K562 (cell line): ENCODE results near the gene FCSK. TPM values are rescaled to one million over a fixed set of nuclear protein-coding genes. Genes with fewer than 3 reads are reported as not detected.
A peak's percentile ranks its signal among the peaks of the same experiment; 100 is the strongest.

ENCODE experiments used
- BCL6 ChIP-seq: fragments of 250-450 bp; sonication (Bioruptor Pico); IDR thresholded peaks from 2 replicates; pipeline ENCODE4 v1.4.0; 2020
- DNMT1 ChIP-seq: fragments of 450-650 bp; IDR thresholded peaks from 2 replicates; pipeline ENCODE4 v1.6.1; 2016; ENCODE audit warnings: antibody characterized with exemption, mild to moderate bottlenecking
- EGR1 ChIP-seq: fragments of 450-650 bp; conservative IDR thresholded peaks from 2 replicates; pipeline ENCODE4 v1.6.1; 2017; ENCODE audit warnings: mild to moderate bottlenecking
- EP400 ChIP-seq: fragments of 450-650 bp; IDR thresholded peaks from 2 replicates; pipeline ENCODE4 v1.6.1; 2017; ENCODE audit warnings: antibody characterized with exemption, mild to moderate bottlenecking, moderate library complexity
- ESRRB ChIP-seq: fragments of 250-450 bp; sonication (Bioruptor Pico); IDR thresholded peaks from 2 replicates; pipeline ENCODE4 v1.5.0; 2020; ENCODE audit warnings: mild to moderate bottlenecking, moderate library complexity, borderline replicate concordance
- GABPA ChIP-seq: fragments of 200-800 bp; sonication (Bioruptor generic); conservative IDR thresholded peaks from 2 replicates; pipeline ENCODE4 v1.6.1; 2016; ENCODE audit warnings: low read depth, missing genetic modification characterization, missing compliant biosample characterization
- HDAC6 ChIP-seq: IDR thresholded peaks from 2 replicates; pipeline ENCODE4 v1.6.1; 2012; ENCODE audit warnings: low read depth, mild to moderate bottlenecking, control low read depth, inconsistent platforms, low read length, moderate library complexity
- ID3 ChIP-seq, 2 experiments: fragments of 250-450 bp in 1 of 2; fragments of 450-650 bp in 1 of 2; sonication (Bioruptor Pico) in 1 of 2; IDR thresholded peaks; 2 replicates each; pipeline versions ENCODE4 v1.6.1 to v1.8.0; 2016 to 2021; ENCODE audit warnings: mild to moderate bottlenecking in 2 of 2, moderate library complexity in 2 of 2, missing compliant biosample characterization in 1 of 2, missing genetic modification characterization in 1 of 2
- IRF9 ChIP-seq: fragments of 450-650 bp; IDR thresholded peaks from 2 replicates; pipeline ENCODE4 v1.6.1; 2016; ENCODE audit warnings: missing biosample characterization, missing genetic modification characterization
- MAFG ChIP-seq: fragments of 450-650 bp; conservative IDR thresholded peaks from 2 replicates; pipeline ENCODE4 v1.6.1; 2016; ENCODE audit warnings: missing genetic modification characterization, missing compliant biosample characterization
- NCOA6 ChIP-seq: fragments of 450-650 bp; IDR thresholded peaks from 2 replicates; pipeline ENCODE4 v1.6.1; 2017; ENCODE audit warnings: mild to moderate bottlenecking
- NR2C1 ChIP-seq, 2 experiments: fragments of 450-650 bp; IDR thresholded peaks; 2 replicates each; pipeline ENCODE4 v1.6.1; 2017; ENCODE audit warnings: mild to moderate bottlenecking in 2 of 2, antibody characterized with exemption in 1 of 2, inconsistent platforms in 1 of 2, missing compliant biosample characterization in 1 of 2, missing genetic modification characterization in 1 of 2
- POLR2A ChIP-seq: fragments of 450-650 bp; conservative IDR thresholded peaks from 2 replicates; pipeline ENCODE4 v1.6.1; 2016
- SNIP1 ChIP-seq: fragments of 450-650 bp; IDR thresholded peaks from 2 replicates; pipeline ENCODE4 v1.7.1; 2017; ENCODE audit warnings: low read depth, mild to moderate bottlenecking
- STAG1 ChIP-seq: sonication (generic); formaldehyde crosslinking; IDR thresholded peaks from 2 replicates; pipeline ENCODE4 v1.5.0; 2020; ENCODE audit warnings: missing genetic modification reagents, borderline replicate concordance
- TAF7 ChIP-seq: fragments of 450-650 bp; IDR thresholded peaks from 2 replicates; pipeline ENCODE4 v1.6.1; 2016; ENCODE audit warnings: missing genetic modification characterization, missing compliant biosample characterization
- YY1 ChIP-seq, 3 experiments: IDR thresholded peaks; 2 replicates each; pipeline ENCODE4 v1.6.1; 2011; ENCODE audit warnings: low read length in 2 of 3, mild to moderate bottlenecking in 2 of 3, moderate library complexity in 2 of 3, borderline replicate concordance in 1 of 3, control low read depth in 1 of 3, low read depth in 1 of 3; ENCODE audit not compliant: insufficient read depth in 3 of 3, insufficient replicate concordance in 2 of 3, control insufficient read depth in 1 of 3, insufficient read length in 1 of 3; ENCODE audit errors: extremely low read depth in 1 of 3
- ZNF436 ChIP-seq: fragments of 250-450, 450-650 bp; sonication (Bioruptor Pico); formaldehyde crosslinking; IDR thresholded peaks from 2 replicates; pipeline ENCODE4 v1.7.0; 2020; ENCODE audit warnings: mild to moderate bottlenecking
- ZNF583 ChIP-seq: fragments of 250-450 bp; sonication (Bioruptor Pico); IDR thresholded peaks from 2 replicates; pipeline ENCODE4 v1.4.0; 2020
- ZNF609 ChIP-seq: sonication (generic); formaldehyde crosslinking; IDR thresholded peaks from 2 replicates; pipeline ENCODE4 v1.8.1; 2023; ENCODE audit warnings: missing genetic modification reagents, mild to moderate bottlenecking, borderline replicate concordance
- ZNF699 ChIP-seq: fragments of 250-450 bp; sonication (Bioruptor Pico); IDR thresholded peaks from 2 replicates; pipeline ENCODE4 v1.8.0; 2021; ENCODE audit warnings: mild to moderate bottlenecking, moderate library complexity; ENCODE audit not compliant: insufficient replicate concordance
- polyA plus RNA-seq, 8 experiments: library from polyadenylated mRNA; depleted of rRNA in 4 of 8; stranded (reverse) in 5 of 8; unstranded in 3 of 8; fragments of >200 nt; fragmentation: Nextera tagmentation in 2 of 8; fragmentation: Illumina TruSeq in 1 of 8; extraction: Ambion mirVana in 2 of 8; extraction: Trizol in 1 of 8; gene quantifications; 2 replicates each; pipeline versions ENCODE4 v1.2.1 to v1.2.3, GENCODE V29; 2011 to 2014; ENCODE audit warnings: inconsistent platforms in 1 of 8, missing spikeins in 1 of 8
- total RNA-seq, 7 experiments: library from RNA; depleted of rRNA in 6 of 7; stranded (reverse); fragments of >200 nt in 6 of 7; fragmentation: Illumina TruSeq in 2 of 7; extraction: Trizol in 2 of 7; gene quantifications; 2 replicates each; pipeline versions ENCODE4 v1.2.1 to v1.2.3, GENCODE V29; 2011 to 2021; ENCODE audit warnings: low replicate concordance in 1 of 7

The FCSK gene
- total and polyA plus RNA-seq, 9 of the 15 experiments (the other 6 are each of a cell fraction or from before 2014, with no cell fraction given): 0.92 to 18.6 (median 8.3) TPM

- TF ChIP-seq IRF9 (tag) (no peak), MAFG (tag) (no peak), STAG1 (CRISPR knock-in tag) (no peak), ZNF583 (CRISPR knock-in tag) (no peak), HDAC6 (no peak), ID3 (CRISPR knock-in tag; IDR thresholded peaks at IDR 0.05) (no peak), ID3 (tag; IDR thresholded peaks at IDR 0.05) (peak; percentile 69), GABPA (tag) (peak; percentile 91), NR2C1 (IDR thresholded peaks at IDR 0.05) (0 out of 2 replicates have a peak, but pooled peaks have one; percentile 18), NR2C1 (tag; IDR thresholded peaks at IDR 0.05) (peak; percentile 38; the same call in 1 of the 2 replicates), BCL6 (CRISPR knock-in tag) (no peak), DNMT1 (no peak), EP400 (peak; percentile 99), ZNF609 (0 out of 2 replicates have a peak, but pooled peaks have one; percentile 69), YY1 (IDR thresholded peaks at IDR 0.05; ENCODE audit: borderline replicate concordance in 1 of 3, control insufficient read depth in 1 of 3, extremely low read depth in 1 of 3, insufficient read depth in 3 of 3, insufficient read length in 1 of 3, insufficient replicate concordance in 2 of 3, low read depth in 1 of 3, low read length in 2 of 3) (peak; percentile 35 to 80 (median 55)), EGR1 (no peak), TAF7 (tag) (peak; percentile 100), NCOA6 (no peak), SNIP1 (no peak), ESRRB (CRISPR knock-in tag) (no peak), ZNF436 (CRISPR knock-in tag) (no peak), POLR2A (peak; percentile 96), ZNF699 (no peak)
Observed at GRCh38 chr16:70523743-70524398, 69.5 kb downstream of the FCSK start, which contains the start of gene SF3B3 (continued).
